Sigmoid colon (tissue), 4 donors: ENCODE results near the gene DCAF4.

Source experiments
- EP300 ChIP-seq, 4 donors: sonication (generic); formaldehyde crosslinking; IDR thresholded peaks; one replicate each; pipeline ENCODE4 v1.6.1; 2017; ENCODE audit warnings: antibody characterized with exemption in 4 of 4
- POLR2A ChIP-seq, 2 donors: fragments of 450-650 bp; IDR thresholded peaks; one replicate each; pipeline ENCODE4 v1.6.1; 2016; ENCODE audit warnings: antibody characterized with exemption in 2 of 2, mild to moderate bottlenecking in 2 of 2, moderate library complexity in 2 of 2

DNA sequence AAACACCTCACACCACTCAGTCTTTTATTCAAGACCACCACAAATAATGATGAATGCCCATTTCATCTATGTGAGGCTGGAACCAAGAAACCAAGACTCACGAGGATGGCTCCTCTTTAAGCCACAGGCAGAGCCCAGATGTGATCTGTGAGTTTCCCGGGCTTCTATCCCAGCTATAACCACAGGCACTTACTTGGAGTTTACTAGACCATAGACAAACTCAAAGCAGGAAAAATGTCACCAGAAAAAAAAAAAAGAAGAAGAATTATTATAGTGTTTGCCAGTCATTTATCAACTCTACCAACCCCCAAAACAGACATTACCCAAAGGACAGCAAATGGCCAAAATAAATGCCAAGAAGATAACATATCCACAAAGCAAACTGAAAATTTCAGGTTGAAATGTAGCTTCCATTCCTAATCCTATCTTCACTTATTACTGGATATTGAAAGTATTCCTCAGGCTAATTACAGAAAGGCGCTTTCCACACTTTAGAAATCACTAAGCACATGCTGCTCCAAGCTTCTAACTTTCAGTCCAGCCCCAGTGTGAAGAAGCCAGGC, 56.0 kb downstream of the DCAF4 start:
- no peak for TF ChIP-seq POLR2A (IDR thresholded peaks at IDR 0.05)
- no peak for TF ChIP-seq EP300 (IDR thresholded peaks at IDR 0.05)
